ENCODE measurements around the gene DHTKD1. TPM values are rescaled to one million over a fixed set of nuclear protein-coding genes. Genes with fewer than 3 reads are reported as not detected.
"Not testable (repeated sequence)": the region's sequence is repeated elsewhere in the genome, so short reads cannot be mapped to it uniquely, and the experiment has no call there.

The DHTKD1 gene
- total RNA-seq, 1 donor from 2014 or later, result 60.7 TPM

DNA sequence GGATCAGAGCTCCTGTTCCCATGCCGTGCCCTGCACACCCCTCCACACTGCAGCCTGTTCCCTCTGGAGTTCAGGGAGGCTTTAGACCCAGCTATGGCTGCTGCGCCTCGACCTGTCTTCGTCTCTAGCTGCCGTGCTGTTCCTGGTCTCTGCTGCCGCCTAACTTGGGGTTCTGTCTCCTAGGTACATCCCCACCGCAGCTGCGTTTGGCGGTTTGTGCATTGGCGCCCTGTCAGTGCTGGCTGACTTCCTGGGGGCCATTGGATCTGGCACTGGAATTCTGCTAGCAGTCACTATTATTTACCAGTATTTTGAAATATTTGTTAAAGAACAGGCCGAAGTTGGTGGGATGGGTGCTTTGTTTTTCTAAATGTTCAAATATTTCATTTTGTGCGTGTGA, 95.3 kb downstream of the DHTKD1 start:
- Mint-ChIP-seq H3K4me3 (no peak overlapping the region), H3K27me3 (no peaks in the 10 kb centered on the region), H3K9me3 (no peaks in the 10 kb centered on the region), H3K36me3 (ENCODE audit: low read depth) (peaks cover 75% of the 10 kb centered on the region), H3K27ac (no peak overlapping the region), H3K4me1 (no peaks in the 10 kb centered on the region)
- intact Hi-C loops (cut with micrococcal nuclease), result no loop called here
- ChIA-PET POLR2A (no interaction called here), CTCF (no interaction called here)
- DNase-seq (no peak), ATAC-seq (ENCODE audit: low read depth) (no peak)
- TF ChIP-seq, protein P1, sequence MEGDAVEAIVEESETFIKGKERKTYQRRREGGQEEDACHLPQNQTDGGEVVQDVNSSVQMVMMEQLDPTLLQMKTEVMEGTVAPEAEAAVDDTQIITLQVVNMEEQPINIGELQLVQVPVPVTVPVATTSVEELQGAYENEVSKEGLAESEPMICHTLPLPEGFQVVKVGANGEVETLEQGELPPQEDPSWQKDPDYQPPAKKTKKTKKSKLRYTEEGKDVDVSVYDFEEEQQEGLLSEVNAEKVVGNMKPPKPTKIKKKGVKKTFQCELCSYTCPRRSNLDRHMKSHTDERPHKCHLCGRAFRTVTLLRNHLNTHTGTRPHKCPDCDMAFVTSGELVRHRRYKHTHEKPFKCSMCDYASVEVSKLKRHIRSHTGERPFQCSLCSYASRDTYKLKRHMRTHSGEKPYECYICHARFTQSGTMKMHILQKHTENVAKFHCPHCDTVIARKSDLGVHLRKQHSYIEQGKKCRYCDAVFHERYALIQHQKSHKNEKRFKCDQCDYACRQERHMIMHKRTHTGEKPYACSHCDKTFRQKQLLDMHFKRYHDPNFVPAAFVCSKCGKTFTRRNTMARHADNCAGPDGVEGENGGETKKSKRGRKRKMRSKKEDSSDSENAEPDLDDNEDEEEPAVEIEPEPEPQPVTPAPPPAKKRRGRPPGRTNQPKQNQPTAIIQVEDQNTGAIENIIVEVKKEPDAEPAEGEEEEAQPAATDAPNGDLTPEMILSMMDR (IDR thresholded peaks at IDR 0.05), result no peak

DNA sequence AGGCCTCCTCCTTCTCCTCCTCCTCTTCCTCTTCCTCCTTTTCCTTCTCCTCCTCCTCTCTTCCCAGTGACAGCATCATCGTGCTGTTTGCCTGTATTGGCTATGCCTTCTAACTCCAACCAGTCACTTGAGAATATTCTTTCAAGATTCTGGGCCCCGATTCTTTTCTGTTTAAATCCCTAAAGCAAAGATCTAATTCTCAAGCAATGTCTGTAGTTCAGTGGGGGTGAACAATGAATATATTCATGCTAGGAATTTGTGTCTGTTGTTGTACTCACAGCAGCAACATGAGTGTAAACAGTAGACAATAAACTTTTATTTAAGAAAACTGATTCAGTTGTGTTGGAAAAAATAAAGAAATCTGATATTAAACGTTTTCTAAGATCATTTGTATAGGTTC, 96.3 kb downstream of the DHTKD1 start:
- Mint-ChIP-seq H3K27ac (peak overlapping the region; percentile 68), H3K27me3 (no peaks in the 10 kb centered on the region), H3K4me3 (no peak overlapping the region), H3K36me3 (ENCODE audit: low read depth) (peaks cover 80% of the 10 kb centered on the region), H3K9me3 (no peaks in the 10 kb centered on the region), H3K4me1 (no peaks in the 10 kb centered on the region)
- POLR2A ChIA-PET, result no interaction called here
- intact Hi-C loops (cut with micrococcal nuclease), result no loop called here
- DNase-seq, result no peak
- TF ChIP-seq, protein P1 (IDR thresholded peaks at IDR 0.05), result no peak
- ATAC-seq (ENCODE audit: low read depth), result no peak
- CTCF ChIA-PET, result no interaction called here

DNA sequence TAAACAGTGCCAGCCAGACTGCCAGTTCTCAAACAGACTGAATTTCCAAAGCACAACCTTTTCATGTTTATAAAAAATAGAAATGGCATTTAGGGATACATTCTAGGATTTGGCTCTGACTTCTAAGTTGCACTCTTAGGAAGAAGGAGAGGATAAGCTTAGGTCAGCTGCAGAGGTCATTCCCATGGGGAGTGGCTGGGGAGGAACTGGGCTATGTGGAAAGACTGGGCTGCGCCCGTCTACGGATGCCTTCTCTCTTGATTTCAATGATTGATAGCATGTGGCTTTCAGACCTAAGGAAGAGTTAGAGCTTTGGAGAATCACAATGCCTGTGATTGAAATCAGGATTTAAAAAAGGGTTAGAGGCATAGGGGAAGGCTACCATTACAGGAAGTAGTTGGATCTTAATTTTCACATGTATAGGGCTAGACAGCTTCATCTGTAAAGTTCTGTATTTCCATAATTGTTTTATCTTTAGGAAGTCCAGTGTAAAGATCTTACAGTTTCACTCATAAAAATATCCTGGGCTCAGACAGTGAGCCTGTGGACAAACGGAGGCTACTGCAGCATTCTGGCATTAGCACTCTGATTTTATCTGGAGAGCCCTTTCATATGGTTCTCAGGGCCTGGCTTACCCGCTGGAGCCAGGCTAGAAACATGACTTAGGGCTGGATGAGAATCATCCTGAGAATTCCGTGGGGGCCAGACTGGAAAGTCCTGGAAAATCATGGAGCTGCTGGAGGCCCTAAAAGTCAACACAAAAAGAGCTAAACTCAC, 97.4 kb downstream of the DHTKD1 start:
- Mint-ChIP-seq H3K27me3 (no peaks in the 10 kb centered on the region), H3K4me3 (no peak overlapping the region), H3K4me1 (no peaks in the 10 kb centered on the region), H3K27ac (no peak overlapping the region), H3K36me3 (ENCODE audit: low read depth) (peaks cover 83% of the 10 kb centered on the region), H3K9me3 (no peaks in the 10 kb centered on the region)
- TF ChIP-seq, protein P1 (IDR thresholded peaks at IDR 0.05), result no peak
- CTCF ChIA-PET, result no interaction called here
- DNase-seq (no peak), ATAC-seq (ENCODE audit: low read depth) (no peak)
- POLR2A ChIA-PET, result no interaction called here
- intact Hi-C loops (cut with micrococcal nuclease), result no loop called here

DNA sequence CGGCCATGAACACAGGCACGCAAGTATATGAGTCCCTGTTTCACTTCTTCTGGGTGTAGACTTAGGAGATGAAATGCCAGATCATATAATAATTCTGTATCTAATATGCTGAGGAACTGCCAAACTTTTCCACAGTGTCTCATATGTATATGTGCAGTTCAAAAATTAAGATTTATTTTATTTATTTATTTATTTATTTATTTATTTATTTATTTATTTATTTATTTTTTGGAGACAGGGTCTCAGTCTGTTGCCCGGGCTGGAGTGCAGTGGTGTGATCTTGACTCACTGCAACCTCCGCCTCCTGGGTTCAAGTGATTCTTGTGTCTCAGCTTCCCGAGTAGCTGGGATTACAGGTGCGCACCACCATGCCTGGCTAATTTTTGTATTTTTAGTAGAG, 102.8 kb downstream of the DHTKD1 start:
- H3K9me3 Mint-ChIP-seq; H3K4me3 Mint-ChIP-seq; POLR2A ChIA-PET; H3K4me1 Mint-ChIP-seq; CTCF ChIA-PET; intact Hi-C loops (cut with micrococcal nuclease); DNase-seq; H3K27me3 Mint-ChIP-seq; ATAC-seq (ENCODE audit: low read depth); H3K27ac Mint-ChIP-seq: not testable (repeated sequence)
- peaks cover 76% of the 10 kb centered on the region for H3K36me3 Mint-ChIP-seq (ENCODE audit: low read depth)

Other genes with a start within 250 kb of the DHTKD1 start
- 0.17 and 0.27 TPM in 2 replicates for gene PROSER2, start 245.6 kb upstream of the DHTKD1 start, total RNA-seq
- 57.9 and 58.0 TPM in 2 replicates for gene UPF2, start 26.1 kb upstream of the DHTKD1 start, total RNA-seq
- gene SEC61A2, start 60.7 kb downstream of the DHTKD1 start, total RNA-seq, result 13.3 and 20.8 TPM in 2 replicates
- 53.2 and 57.3 TPM in 2 replicates for gene NUDT5, start 126.9 kb downstream of the DHTKD1 start, total RNA-seq
- gene CDC123, start 127.2 kb downstream of the DHTKD1 start, total RNA-seq, result 81.1 and 84.6 TPM in 2 replicates

All from activated B cell treated with CpG ODN at 0.5 μM for 24 hours (primary cell).